GM19099 (cell line): ENCODE results near the gene CCL5.

ENCODE experiments used
- POLR2A ChIP-seq: IDR thresholded peaks from 3 replicates; pipeline ENCODE4 v1.6.1; 2011; ENCODE audit warnings: low read depth; ENCODE audit not compliant: insufficient read length; ENCODE audit errors: extremely low read depth

CCL5 gene

DNA sequence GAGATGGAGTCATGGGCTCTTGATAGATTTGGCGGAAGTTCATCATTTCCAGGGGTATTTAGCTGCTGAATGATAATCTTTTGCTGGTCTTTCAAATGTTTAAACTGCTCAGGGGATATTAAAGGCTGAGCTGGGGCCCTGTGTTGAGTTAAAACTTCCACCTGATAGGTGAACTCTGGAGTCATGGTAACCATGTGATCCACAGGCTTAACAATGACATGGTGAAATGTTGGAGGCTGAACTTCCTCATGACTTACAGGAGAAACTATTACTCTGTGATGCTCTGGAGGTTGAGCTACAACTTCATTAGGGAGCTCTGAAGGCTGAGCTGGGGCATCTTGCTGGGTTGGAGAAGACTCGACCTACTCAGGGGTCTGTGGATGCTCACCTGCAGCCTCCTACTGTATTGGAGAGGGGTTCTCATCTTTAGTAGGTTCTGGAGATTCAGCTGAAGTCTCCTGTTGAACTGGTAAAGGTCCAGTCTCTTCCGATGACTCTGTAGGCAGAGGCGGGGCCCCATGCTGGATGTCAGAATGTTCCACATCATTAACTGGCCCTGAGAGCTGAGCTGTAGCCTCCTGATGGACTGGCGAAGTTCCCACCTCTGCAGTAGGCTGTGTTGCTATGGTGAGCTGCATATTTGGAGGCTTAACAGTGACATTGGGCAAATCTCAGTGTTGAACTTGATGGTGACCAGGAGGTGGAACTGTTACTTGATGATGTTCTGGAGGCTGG is 26.2 kb upstream of the CCL5 start:
- no peak for TF ChIP-seq POLR2A

GRCh38 chr17:35903451-35903850 is 23.3 kb upstream of the CCL5 start:
- no peak for TF ChIP-seq POLR2A

DNA sequence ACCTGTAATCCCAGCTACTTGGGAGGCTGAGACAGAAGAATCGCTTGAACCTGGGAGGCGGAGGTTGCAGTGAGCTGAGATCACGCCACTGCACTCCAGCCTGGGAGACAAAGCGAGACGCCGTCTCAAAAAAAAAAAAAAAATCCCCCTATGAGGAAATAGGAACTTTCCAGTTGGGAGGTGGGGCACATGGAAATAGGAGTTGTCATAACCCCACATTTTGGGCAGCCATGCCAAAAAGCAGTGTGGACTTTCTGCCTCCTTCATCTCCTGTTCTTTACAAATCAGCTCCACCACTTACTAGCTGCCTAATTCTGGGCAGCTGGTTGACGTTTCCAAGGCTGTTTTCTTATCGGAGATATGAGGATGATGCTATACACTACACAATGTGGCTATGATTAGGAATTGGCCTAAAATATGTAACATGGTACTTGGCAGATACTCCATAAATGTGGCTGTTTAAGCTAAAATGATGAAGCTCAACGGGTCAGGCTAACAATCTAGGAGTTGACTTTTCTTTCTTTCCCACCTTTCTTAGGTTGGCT is 21.5 kb upstream of the CCL5 start:
- no peak for TF ChIP-seq POLR2A

GRCh38 chr17:35900708-35901480 is 20.7 kb upstream of the CCL5 start:
- no peak for TF ChIP-seq POLR2A

DNA sequence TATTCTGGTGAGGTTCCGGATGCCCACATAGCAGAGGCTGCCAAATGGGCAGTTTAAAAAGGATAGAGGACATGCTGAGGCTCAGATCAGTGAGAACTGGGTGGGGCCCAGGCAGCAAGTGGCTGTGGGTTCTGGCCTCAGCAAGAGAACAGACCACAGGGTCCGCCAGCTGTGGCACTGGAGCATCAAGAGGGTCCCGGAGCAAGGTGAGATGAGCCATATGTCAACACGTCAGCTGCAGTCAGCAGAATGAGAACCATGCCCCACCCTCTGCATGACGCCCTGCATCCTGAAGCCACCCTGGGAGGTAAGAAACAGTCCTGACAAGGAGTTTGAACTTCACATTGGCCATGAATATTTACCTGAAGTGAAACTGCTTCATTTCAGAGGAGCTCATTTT is 20.1 kb upstream of the CCL5 start:
- TF ChIP-seq POLR2A = no peak

DNA sequence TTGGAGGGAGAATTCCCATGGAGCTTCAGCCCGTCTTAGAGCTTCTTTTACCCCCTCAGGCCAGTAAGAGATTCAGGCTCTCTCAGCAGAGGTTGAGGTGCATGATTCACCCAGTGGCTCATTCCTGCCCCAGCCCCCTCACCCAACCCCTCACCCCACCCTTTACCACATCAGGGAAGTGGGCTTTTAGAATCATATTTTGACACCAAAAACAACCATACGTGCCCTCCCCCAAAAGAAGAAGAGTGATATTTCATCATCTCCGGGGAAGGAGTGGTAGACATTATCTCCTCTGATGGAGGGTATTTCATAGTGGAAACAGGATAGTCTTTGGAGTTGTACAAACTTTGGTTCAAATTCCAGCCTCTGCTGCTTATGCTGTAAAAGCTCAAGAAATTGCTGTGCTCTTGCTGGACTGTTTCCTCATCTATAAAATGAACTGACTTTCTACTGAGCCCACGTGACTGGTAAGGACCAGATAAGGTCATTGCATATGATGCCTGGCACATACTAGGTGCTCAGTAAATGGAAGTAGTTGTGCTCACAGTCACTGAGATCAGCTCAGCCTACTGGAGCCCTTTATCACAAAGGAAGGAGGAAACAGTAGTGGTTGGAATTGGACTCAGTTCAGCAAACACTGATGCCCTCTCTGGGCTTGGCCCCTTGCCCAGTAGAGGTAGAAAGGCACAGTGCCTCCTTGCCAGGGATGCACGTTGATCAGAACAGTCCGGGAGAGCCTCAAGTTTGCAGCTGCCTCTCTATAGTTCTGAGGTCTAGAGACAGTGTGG is 18.3 kb upstream of the CCL5 start:
- no peak for TF ChIP-seq POLR2A

- TF ChIP-seq POLR2A = no peak
Measured at GRCh38 chr17:35895636-35896587, 15.8 kb upstream of the CCL5 start.

- no peak for TF ChIP-seq POLR2A
Measured at GRCh38 chr17:35894206-35894605, 14.0 kb upstream of the CCL5 start.

DNA sequence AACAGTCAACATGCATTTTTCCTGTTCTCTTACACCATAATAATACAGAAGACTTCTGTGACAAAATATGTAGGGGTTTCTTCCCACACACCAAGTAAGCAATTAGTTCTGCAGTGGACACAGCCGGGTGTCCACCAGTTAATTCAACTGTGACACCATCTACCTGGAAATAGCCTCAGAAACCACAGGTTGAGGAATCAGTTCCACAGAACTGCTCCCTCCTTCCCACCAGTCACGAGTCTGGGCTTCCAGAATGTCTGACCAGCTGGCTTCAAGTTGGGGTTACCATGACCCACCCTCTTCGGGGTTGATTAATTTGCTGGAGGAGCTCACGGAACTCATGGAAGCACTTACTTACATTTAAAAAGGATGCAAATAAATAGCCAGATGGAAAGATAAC is 13.6 kb upstream of the CCL5 start:
- TF ChIP-seq POLR2A = no peak

- TF ChIP-seq POLR2A = no peak
Measured at GRCh38 chr17:35892091-35893035, 12.2 kb upstream of the CCL5 start.

DNA sequence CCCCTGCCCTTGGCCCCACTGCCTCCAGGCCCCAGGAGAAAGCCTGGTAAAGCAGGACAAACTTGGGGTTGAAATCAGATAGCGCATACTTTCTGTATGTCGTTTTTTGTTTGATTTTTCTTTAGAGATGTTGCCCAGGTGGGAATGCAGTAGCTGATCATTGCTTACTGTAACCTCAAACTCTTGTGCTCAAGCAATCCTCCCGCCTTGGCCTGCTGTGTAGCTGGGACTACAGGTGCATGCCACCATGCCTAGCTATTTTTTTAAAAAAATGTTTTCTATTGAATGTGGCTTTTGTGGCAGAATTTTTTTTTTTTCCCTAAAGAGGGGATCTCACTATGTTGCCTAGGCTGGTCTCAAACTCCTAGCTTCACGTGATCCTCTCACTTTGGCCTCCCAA is 11.1 kb upstream of the CCL5 start:
- TF ChIP-seq POLR2A = no peak

DNA sequence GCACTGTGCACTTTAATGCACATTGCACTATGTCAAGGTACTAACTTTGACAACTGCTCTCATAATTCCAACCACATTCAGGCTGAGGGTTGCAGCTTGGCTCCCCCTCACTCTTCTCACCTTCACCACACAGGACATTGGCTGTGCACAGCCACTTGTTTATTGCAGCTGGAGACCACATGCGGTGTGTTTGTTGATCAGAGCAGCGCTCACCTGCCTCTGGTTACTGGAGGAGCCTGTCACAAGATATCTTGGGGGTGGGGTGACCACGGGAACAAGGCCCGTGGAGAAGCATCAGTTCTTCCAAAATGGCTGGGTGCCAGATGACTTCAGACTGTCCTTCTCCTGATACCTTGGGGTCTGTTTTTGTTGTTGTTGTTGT is 10.6 kb upstream of the CCL5 start:
- TF ChIP-seq POLR2A = no peak
